ENCODE measurements around the gene MATN4. TPM values are rescaled to one million over a fixed set of nuclear protein-coding genes. Genes with fewer than 3 reads are reported as not detected.

MATN4 gene
- total RNA-seq, 1 experiment from 2014 or later: 1.9 TPM

GRCh38 chr20:45263556-45264266 is 44.4 kb downstream of the MATN4 start:
- Mint-ChIP-seq H3K27ac (no peak overlapping the region), H3K9me3 (no peaks in the 10 kb centered on the region), H3K4me3 (no peak overlapping the region), H3K36me3 (no peaks in the 10 kb centered on the region), H3K4me1 (peaks cover 6% of the 10 kb centered on the region), H3K27me3 (ENCODE audit: low read depth) (no peaks in the 10 kb centered on the region)
- no peak for TF ChIP-seq E2F4 (CRISPR knock-in tag; IDR thresholded peaks at IDR 0.05; ENCODE audit: borderline replicate concordance, low read depth)
- TF ChIP-seq GABPB1 (CRISPR knock-in tag; IDR thresholded peaks at IDR 0.05): no peak
- TF ChIP-seq ZBTB43 (CRISPR knock-in tag; IDR thresholded peaks at IDR 0.05): no peak
- no peak for TF ChIP-seq ATF1 (CRISPR knock-in tag; IDR thresholded peaks at IDR 0.05)
- no peak for TF ChIP-seq ZNF263 (CRISPR knock-in tag; IDR thresholded peaks at IDR 0.05; ENCODE audit: low read depth)
- ATAC-seq (no peak), DNase-seq (ENCODE audit: low spot score) (no peak)
- CTCF ChIA-PET: no interaction called here
- POLR2A ChIA-PET: no interaction called here

- DNase-seq (ENCODE audit: low spot score): no peak
- ATAC-seq: peak; percentile 47
- CTCF ChIA-PET: interaction anchor here (1.2 to 2.4 kb wide), 3 partner anchors 32 to 120 kb away, joined by 3 to 10 read pairs (median 5); no protein-coding TSS in a partner anchor
Measured at GRCh38 chr20:45258664-45259063, 49.4 kb downstream of the MATN4 start.

More at GRCh38 chr20:45258664-45259063, 49.4 kb downstream of the MATN4 start:
- Mint-ChIP-seq H3K4me1 (peaks cover 9% of the 10 kb centered on the region), H3K4me3 (no peak overlapping the region), H3K9me3 (no peaks in the 10 kb centered on the region), H3K27me3 (ENCODE audit: low read depth) (no peaks in the 10 kb centered on the region), H3K27ac (no peak overlapping the region), H3K36me3 (no peaks in the 10 kb centered on the region)
- POLR2A ChIA-PET: no interaction called here
- TF ChIP-seq USF1 (CRISPR knock-in tag; IDR thresholded peaks at IDR 0.05): no peak
- TF ChIP-seq CREM (CRISPR knock-in tag; IDR thresholded peaks at IDR 0.05): no peak
- TF ChIP-seq AFF4 (CRISPR knock-in tag; IDR thresholded peaks at IDR 0.05; ENCODE audit: borderline replicate concordance): no peak
- TF ChIP-seq ATF3 (CRISPR knock-in tag; conservative IDR thresholded peaks at IDR 0.05): no peak
- no peak for TF ChIP-seq MAX (CRISPR knock-in tag; IDR thresholded peaks at IDR 0.05)
- no peak for TF ChIP-seq SP1 (CRISPR knock-in tag; conservative IDR thresholded peaks at IDR 0.05)
- no peak for TF ChIP-seq ZNF425 (CRISPR knock-in tag; conservative IDR thresholded peaks at IDR 0.05)
- no peak for TF ChIP-seq E2F5 (CRISPR knock-in tag; IDR thresholded peaks at IDR 0.05)
- no peak for TF ChIP-seq NFE2L1 (CRISPR knock-in tag; IDR thresholded peaks at IDR 0.05)
- no peak for TF ChIP-seq JAZF1 (CRISPR knock-in tag; IDR thresholded peaks at IDR 0.05)

Data from WTC11 (cell line).